Measurements from ENCODE around the gene ATP1A3.

GRCh38 chr19:41957838-41958366, 36.1 kb downstream of the ATP1A3 start:
- TF ChIP-seq ZNF274 (IDR thresholded peaks at IDR 0.05; ENCODE audit: low read depth, low read length) (no peak), YY1 (IDR thresholded peaks at IDR 0.05; ENCODE audit: insufficient read depth, insufficient read length) (no peak), SUZ12 (IDR thresholded peaks at IDR 0.05; ENCODE audit: extremely low read depth, insufficient read depth, insufficient read length) (no peak)
